Measurements from ENCODE around the gene CTCFL.

Gene CTCFL

DNA sequence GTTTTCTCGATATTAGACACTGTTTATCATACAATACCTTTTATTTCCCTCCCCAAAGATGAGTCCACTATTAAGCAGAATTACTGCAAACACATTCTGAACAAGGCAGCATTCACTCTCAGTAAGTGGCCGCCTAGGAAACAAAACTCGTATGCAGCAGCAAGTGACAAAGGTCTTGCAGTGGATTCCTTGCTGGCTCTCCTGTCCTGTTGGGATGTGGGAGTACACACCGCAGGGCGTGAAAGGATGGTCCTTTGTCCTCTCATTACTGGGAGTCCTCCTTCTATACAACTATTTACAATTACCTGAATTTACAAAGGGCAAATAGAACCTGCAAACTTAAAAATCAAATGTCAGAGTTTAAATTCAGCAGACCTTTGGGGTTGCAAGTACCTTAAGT is 16.1 kb downstream of the CTCFL start:
- Mint-ChIP-seq H3K27me3 (peaks cover 27% of the 10 kb centered on the region), H3K27ac (no peak overlapping the region), H3K9me3 (no peaks in the 10 kb centered on the region), H3K4me3 (no peak overlapping the region), H3K4me1 (no peaks in the 10 kb centered on the region)
- DNase-seq (no peak), ATAC-seq (no peak)

DNA sequence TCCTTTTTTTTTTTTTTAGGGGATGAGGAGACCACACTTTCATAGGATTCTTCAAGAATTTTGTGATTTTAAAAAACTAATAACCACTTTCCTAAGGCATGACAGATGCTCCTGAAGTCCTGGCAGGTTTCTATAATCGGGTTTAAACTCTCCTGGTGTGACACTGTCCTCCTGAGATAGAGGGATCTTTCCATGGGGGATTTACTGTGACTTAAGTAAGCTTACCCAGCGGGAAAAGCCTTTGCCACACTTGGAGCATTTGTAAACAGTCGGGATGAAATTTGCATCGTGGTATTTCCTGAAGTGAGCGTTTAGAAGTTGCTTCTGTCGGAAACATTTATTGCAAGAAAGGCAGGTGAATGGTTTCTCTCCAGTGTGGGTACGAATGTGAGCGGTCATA is 16.6 kb downstream of the CTCFL start:
- no peak overlapping the region for H3K27ac Mint-ChIP-seq
- H3K27me3 Mint-ChIP-seq: peaks cover 31% of the 10 kb centered on the region
- DNase-seq (no peak), ATAC-seq (no peak)
- H3K4me1 Mint-ChIP-seq: no peaks in the 10 kb centered on the region
- H3K4me3 Mint-ChIP-seq: no peak overlapping the region
- H3K9me3 Mint-ChIP-seq: no peaks in the 10 kb centered on the region

DNA sequence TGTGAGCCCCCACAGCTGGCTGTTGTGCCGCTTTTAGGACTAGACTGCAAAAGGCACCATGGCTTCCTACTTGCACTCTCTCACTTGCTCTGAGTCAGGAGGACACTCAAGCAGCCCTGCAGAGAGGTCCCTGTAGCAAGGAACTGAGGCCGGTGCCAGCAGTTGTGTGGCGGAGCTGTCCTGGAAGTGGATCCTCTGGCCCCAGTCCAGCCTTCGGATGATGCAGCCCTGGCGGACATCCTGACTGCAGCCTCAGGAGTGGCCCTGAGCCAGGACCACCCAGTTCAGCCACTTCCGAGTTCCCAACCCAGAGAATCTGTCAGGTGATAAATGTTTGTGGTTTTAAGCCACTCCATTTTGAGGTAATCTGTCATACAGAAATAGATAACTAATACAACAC is 17.5 kb downstream of the CTCFL start:
- H3K4me1 Mint-ChIP-seq: no peaks in the 10 kb centered on the region
- DNase-seq (no peak), ATAC-seq (no peak)
- H3K4me3 Mint-ChIP-seq: no peak overlapping the region
- H3K9me3 Mint-ChIP-seq: no peaks in the 10 kb centered on the region
- H3K27ac Mint-ChIP-seq: no peak overlapping the region
- H3K27me3 Mint-ChIP-seq: peaks cover 40% of the 10 kb centered on the region

DNA sequence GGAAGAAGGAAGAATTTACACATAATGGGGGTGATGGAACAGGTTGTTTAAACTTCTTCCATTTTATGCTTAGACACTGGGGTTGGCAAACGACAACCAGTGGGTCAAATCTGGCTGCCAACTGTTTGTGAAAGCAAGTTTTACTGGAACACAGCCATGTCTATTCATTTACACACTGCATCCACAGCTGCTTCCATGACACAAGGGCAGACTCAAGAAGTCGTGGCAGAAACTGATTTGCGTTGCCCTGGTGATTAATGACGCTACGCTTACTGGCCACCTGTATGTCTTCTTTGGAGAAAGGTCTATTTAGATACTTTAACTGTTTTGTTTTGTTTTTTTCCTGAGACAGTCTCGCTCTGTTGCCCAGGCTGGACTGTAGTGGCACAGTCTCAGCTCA is 19.0 kb downstream of the CTCFL start:
- H3K4me1 Mint-ChIP-seq: no peaks in the 10 kb centered on the region
- DNase-seq (no peak), ATAC-seq (no peak)
- no peak overlapping the region for H3K4me3 Mint-ChIP-seq
- no peaks in the 10 kb centered on the region for H3K9me3 Mint-ChIP-seq
- H3K27me3 Mint-ChIP-seq: peaks cover 55% of the 10 kb centered on the region
- no peak overlapping the region for H3K27ac Mint-ChIP-seq

DNA sequence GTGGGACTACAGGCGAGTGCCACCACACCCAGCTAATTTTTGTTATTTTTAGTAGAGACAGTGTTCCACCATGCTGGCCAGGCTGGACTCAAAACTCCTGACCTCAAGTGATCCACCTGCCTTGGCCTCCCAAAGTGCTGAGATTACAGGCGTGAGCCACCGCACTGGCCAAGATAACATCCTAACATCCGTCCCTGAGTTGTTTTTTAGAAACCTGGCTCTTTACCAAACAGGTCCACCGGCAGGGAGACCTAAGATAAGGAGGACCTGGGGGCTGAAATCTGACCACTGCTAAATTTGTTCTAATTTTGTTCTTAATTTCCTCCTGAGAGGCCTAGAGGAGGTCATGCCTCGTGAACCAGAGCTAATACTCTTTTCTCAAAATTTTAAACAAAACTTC is 20.5 kb downstream of the CTCFL start:
- no peak for DNase-seq
- no peak overlapping the region for H3K27ac Mint-ChIP-seq
- H3K9me3 Mint-ChIP-seq: no peaks in the 10 kb centered on the region
- no peak for ATAC-seq
- H3K4me3 Mint-ChIP-seq: no peak overlapping the region
- H3K27me3 Mint-ChIP-seq: peaks cover 61% of the 10 kb centered on the region
- no peaks in the 10 kb centered on the region for H3K4me1 Mint-ChIP-seq

DNA sequence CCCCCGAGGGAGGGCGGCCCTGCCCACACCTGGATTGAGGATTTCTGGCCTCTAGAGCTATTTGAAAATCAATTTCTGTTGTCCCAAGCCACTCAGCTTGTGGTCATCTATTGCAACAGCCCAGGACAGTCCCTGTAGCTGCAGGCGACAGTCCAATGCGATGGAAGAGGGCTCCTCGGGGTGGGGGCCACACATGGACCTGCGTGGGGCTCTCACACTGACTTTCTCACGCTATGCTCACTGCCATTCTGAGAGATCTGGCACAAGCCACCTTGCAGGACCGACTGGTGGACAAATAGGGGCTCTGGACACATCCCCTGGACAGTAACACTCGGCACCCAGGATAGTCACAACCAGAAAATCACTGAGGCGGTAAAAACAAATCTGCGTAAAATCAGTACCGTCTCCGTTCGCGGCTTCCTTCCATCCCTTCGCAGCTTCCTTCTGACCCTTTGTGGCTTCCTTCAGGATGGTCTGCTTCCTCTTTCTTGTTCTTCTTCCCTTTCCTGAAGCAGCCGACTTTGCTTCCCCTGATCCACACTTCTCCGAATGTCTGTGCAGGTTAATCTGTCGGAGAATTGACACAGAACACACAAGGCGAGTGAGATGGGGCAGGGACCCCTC is 21.8 kb downstream of the CTCFL start:
- Mint-ChIP-seq H3K27ac (no peak overlapping the region), H3K4me3 (no peak overlapping the region), H3K4me1 (peaks cover 6% of the 10 kb centered on the region), H3K9me3 (no peaks in the 10 kb centered on the region), H3K27me3 (peaks cover 61% of the 10 kb centered on the region)
- DNase-seq: no peak
- ATAC-seq: no peak

DNA sequence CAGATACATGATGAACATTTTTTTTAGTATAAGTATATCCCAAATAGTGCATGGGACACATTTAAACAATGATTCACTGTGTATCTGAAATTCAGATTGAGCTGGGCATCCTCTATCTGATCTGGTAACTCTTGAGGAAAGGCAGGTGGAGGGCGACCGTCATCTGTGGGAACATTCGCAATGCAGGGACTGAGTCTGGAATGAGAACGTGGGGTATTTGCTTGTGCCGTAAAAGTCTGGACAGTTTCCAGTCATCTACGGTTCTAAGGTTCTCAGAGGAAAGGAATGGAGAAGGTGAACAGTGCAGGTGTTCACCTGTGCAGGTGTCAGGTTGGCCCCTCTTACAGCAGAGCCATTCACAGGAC is 22.6 kb downstream of the CTCFL start:
- H3K4me1 Mint-ChIP-seq: peaks cover 6% of the 10 kb centered on the region
- no peak overlapping the region for H3K4me3 Mint-ChIP-seq
- H3K27ac Mint-ChIP-seq: no peak overlapping the region
- no peak for DNase-seq
- H3K27me3 Mint-ChIP-seq: peaks cover 63% of the 10 kb centered on the region
- ATAC-seq: no peak
- no peaks in the 10 kb centered on the region for H3K9me3 Mint-ChIP-seq

DNA sequence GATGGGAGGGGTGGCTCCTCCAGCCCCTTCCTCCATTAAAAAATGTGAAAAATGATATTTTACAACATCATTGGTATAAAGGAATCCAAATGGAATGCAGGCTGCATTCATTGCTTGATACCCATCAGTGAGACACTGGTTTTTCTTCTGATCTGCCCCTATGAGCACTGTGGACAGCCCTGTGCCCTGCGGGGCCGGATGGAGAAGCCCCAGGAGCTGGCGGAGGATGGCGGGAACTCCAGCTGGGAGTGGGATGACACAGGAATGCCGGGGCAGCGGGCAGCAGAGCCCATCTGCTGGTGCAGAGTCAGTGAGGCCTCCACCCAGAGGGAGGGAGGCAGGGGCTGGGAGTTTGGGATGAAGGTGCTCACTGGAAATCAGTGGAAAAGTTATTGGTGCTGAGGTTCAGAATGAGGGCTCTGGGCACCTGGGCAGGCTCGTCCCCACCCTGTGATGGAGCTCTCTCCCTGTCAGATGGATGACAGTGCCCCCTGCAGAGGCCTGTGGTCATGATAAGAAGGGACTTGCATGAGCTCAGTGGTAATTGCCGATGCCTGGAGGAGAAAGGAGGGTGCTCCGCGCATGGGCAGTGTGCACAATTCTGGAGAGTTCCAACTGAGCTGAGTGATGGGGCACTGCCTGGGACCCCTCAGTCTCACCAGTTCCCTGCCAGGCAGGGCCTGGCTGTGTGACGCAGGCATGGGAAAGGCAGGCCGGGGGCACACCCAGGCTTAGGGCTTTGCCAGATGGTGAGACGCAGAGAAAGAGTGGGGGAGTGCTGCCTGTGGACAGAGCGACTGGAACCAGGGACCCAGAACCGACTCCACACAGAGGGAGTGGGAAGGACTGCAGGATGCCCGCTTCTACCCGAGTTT is 23.2 kb downstream of the CTCFL start:
- H3K4me3 Mint-ChIP-seq: no peak overlapping the region
- ATAC-seq (no peak), DNase-seq (no peak)
- peaks cover 69% of the 10 kb centered on the region for H3K27me3 Mint-ChIP-seq
- H3K4me1 Mint-ChIP-seq: peaks cover 6% of the 10 kb centered on the region
- no peak overlapping the region for H3K27ac Mint-ChIP-seq
- no peaks in the 10 kb centered on the region for H3K9me3 Mint-ChIP-seq

DNA sequence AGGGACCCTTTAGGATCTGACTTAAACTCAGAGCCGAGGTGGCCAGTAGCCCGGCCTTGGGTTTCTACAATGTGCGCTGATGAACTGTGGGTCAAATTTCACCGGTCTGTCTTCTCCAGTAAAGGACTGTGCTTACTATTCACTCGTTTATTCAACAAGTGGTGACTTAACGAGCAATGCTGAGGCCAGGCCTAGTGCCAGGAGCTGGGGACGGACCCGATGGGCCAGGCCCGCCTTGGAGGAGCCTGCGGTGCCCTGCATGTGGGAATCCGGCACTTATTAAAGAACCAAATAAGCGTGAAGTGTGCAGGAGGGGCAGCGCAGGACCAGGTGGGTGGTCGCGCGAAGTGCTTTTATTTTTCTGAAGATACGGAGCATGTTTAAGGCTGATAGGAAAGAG is 24.0 kb downstream of the CTCFL start:
- peak overlapping the region in 1 of 2 donors; percentile 86 for H3K27ac Mint-ChIP-seq
- peaks cover 71% of the 10 kb centered on the region for H3K27me3 Mint-ChIP-seq
- ATAC-seq: no peak
- no peak overlapping the region for H3K4me3 Mint-ChIP-seq
- no peak for DNase-seq
- peaks cover 6% of the 10 kb centered on the region for H3K4me1 Mint-ChIP-seq
- H3K9me3 Mint-ChIP-seq: no peaks in the 10 kb centered on the region

DNA sequence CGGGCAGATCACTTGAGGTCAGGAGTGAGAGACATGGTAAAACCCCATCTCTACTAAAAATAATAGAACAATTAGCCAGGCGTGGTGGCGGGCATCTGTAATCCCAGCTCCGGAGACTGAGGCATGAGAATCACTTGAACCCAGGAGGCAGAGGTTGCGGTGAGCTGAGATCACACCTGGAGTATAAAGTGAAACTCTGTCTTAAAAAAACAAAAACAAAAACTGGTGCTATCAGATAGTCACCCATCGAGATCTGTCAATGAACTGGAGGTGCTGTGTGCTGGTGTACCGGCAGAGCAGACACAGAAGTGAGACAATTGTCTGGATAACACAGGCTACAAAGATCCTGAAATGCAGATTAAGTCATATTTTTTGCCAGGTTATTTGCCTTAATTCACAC is 24.7 kb downstream of the CTCFL start:
- Mint-ChIP-seq H3K27ac (no peak overlapping the region), H3K9me3 (no peaks in the 10 kb centered on the region), H3K4me3 (no peak overlapping the region), H3K27me3 (peaks cover 65% of the 10 kb centered on the region), H3K4me1 (peaks cover 7% of the 10 kb centered on the region)
- DNase-seq (no peak), ATAC-seq (no peak)

DNA sequence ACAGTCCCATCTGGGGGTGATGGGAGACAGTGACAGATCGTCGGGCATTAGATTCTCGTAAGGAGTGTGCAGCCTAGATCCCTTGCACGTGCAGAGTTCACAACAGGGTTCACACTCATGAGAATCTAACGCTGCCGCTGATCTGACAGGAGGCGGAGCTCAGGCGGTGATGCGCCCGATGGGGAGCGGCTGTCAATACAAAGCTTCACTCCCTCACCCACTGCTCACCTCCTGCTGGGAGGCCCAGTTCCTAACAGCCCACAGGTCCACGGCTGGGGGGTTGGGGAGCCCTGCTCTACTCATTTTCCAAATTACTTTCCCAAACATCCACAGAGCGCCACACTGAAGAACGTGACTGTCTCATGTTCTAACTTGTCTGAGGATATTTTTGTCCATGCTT is 25.3 kb downstream of the CTCFL start:
- no peak overlapping the region for H3K27ac Mint-ChIP-seq
- H3K27me3 Mint-ChIP-seq: peaks cover 65% of the 10 kb centered on the region
- ATAC-seq (no peak), DNase-seq (no peak)
- no peaks in the 10 kb centered on the region for H3K9me3 Mint-ChIP-seq
- H3K4me1 Mint-ChIP-seq: peaks cover 12% of the 10 kb centered on the region
- no peak overlapping the region for H3K4me3 Mint-ChIP-seq

DNA sequence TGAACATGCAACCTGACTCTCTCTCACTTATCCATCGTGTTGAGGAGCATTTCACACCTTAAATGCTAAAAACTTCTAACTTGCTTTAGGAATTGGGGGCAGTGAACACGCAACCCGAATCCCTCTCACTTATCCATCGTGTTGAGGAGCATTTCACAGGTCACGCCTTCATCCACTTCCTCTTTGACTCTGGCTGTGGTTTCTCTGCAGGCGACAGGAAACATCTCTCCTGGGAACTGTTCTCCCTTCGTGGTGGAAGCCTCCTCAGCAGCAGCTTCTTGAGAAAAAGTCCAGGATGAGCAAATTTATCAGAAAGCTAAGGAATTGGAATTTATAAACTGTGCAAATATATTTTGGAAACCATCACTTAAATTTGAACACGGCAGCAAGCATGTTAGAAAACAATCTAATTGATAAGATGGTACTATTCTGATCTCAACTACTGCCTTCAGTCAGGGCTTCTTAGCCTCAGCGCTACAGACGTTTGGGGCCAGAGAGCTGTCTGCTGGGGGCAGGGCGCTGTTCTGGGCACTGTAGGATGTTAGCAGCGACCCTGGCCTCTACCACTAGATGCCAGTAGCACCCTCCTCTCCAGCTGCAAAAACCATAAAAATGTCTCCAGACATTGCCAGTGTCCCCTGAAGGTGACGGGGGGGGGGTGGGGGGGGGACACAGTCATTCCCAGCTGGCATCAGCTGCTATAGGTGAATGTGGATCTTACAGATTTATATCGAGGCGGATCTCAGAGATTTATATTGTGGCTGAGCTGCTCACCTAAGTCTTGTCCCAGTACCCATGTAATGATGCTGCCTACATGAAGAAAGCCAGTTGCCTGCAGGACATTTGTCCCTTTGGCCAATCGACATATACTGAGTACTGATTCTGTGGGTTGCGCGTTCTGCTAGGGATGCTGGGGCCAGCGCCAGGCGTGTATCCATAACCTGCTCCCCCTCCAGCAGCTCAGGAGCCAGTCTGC is 26.2 kb downstream of the CTCFL start:
- peaks cover 12% of the 10 kb centered on the region for H3K4me1 Mint-ChIP-seq
- H3K27ac Mint-ChIP-seq: no peak overlapping the region
- DNase-seq (peak in 1 of 2 donors; percentile 37), ATAC-seq (peak; percentile 91)
- H3K27me3 Mint-ChIP-seq: peaks cover 64% of the 10 kb centered on the region
- no peak overlapping the region for H3K4me3 Mint-ChIP-seq
- H3K9me3 Mint-ChIP-seq: no peaks in the 10 kb centered on the region

DNA sequence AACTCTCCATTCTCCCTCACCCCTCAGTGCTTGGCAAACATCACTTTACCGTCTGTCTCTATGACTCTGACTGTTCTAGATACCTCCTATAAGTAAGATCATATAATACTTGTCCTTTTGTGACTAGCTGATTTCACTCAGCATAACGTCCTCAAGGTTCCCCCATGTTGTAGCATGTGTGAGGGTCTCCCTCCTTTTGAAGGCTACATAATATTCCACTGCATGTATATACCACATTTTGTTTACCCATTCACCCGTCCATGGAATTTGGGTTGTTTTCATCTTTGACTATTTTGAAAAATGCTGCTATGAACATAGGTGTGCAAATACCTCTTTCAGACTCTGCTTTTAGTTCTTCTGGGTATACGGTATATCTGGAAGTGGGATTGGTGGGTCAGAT is 28.3 kb downstream of the CTCFL start:
- no peak overlapping the region for H3K27ac Mint-ChIP-seq
- no peaks in the 10 kb centered on the region for H3K9me3 Mint-ChIP-seq
- ATAC-seq: no peak
- peaks cover 12% of the 10 kb centered on the region for H3K4me1 Mint-ChIP-seq
- H3K27me3 Mint-ChIP-seq: peaks cover 43% of the 10 kb centered on the region
- DNase-seq: no peak
- H3K4me3 Mint-ChIP-seq: no peak overlapping the region

DNA sequence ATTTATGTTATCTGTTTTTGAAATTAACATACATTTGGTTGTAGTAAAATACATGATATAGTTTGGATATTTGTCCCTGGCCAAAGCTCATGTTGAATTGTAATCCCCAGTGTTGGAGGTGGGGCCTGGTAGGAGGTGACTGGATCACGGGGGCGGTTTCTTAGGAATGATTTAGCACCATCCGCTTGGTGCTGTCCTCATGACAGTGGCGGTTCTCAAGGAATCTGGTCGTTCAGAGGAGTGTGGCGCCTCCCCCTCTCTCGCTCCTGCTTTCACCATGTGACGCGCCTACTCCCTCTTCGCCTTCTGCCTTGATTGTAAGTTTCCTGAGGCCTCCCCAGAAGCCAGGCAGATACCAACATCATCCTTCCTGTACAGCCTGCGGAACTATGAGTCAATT is 29.0 kb downstream of the CTCFL start:
- Mint-ChIP-seq H3K27me3 (peaks cover 37% of the 10 kb centered on the region), H3K4me3 (no peak overlapping the region), H3K9me3 (no peaks in the 10 kb centered on the region), H3K27ac (no peak overlapping the region), H3K4me1 (peaks cover 12% of the 10 kb centered on the region)
- DNase-seq: no peak
- no peak for ATAC-seq

DNA sequence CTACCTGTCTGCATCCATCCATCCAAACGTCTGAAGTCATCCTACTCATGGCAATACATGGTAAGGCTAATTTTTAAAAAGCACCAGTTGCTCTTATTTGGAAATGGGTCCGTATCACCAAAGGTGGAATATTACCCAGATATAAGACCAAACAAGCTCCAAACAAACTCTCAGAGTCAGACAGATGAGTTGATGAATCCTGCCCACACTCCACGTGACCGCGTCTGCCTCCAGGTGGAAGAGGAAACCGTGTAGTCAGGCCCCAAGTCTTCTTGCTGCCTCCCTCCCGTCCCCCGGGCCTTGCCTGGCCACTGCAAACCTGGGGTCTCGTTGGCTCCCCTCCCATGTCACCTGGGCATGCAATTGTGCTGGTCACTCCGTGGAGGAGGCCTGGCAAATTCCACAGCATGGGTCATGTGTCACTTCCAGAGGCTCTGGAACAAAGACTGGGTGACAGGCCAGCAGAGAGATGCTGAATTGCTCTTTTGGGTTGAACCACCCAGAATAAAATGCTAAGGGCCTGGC is 31.8 kb downstream of the CTCFL start:
- ATAC-seq (no peak), DNase-seq (no peak)

More for the DNA sequence above, 31.8 kb downstream of the CTCFL start:
- H3K4me3 Mint-ChIP-seq: no peak overlapping the region
- peaks cover 17% of the 10 kb centered on the region for H3K27me3 Mint-ChIP-seq
- H3K27ac Mint-ChIP-seq: no peak overlapping the region
- no peaks in the 10 kb centered on the region for H3K9me3 Mint-ChIP-seq
- peaks cover 6% of the 10 kb centered on the region for H3K4me1 Mint-ChIP-seq

All from stimulated activated naive CD8-positive, alpha-beta T cell treated with anti-CD3 and anti-CD28 coated beads, Interleukin-15, amount 100 ng/mL, for 72 hours (primary cell).